GM12891 (cell line): ENCODE data around the gene THAP7.

Experiments
- PAX5 ChIP-seq: IDR thresholded peaks from 2 replicates; pipeline ENCODE4 v1.6.1; 2011; ENCODE audit warnings: low read length, moderate library complexity, mild to moderate bottlenecking; ENCODE audit not compliant: insufficient read depth, severe bottlenecking
- POLR2A ChIP-seq: IDR thresholded peaks from 2 replicates; pipeline ENCODE4 v1.6.1; 2011; ENCODE audit warnings: low read depth, low read length, control low read depth
- POLR2AphosphoS5 ChIP-seq: IDR thresholded peaks from 2 replicates; pipeline ENCODE4 v1.6.1; 2011; ENCODE audit warnings: low read depth, low read length, control low read depth
- POU2F2 ChIP-seq: IDR thresholded peaks from 2 replicates; pipeline ENCODE4 v1.6.1; 2011; ENCODE audit warnings: low read depth, mild to moderate bottlenecking, control low read depth, low read length, moderate library complexity
- SPI1 ChIP-seq: IDR thresholded peaks from 2 replicates; pipeline ENCODE4 v1.6.1; 2011; ENCODE audit warnings: low read depth, low read length, control low read depth
- TAF1 ChIP-seq: IDR thresholded peaks from 2 replicates; pipeline ENCODE4 v1.6.1; 2011; ENCODE audit warnings: low read depth, low read length, control low read depth

GRCh38 chr22:21015466-21016006 lies 13.6 kb upstream of the THAP7 start:
- TF ChIP-seq TAF1 (no peak), POLR2AphosphoS5 (no peak), POLR2A (no peak), SPI1 (no peak), PAX5 (no peak), POU2F2 (no peak)
